PFSK-1 (cell line): ENCODE data around the gene OR9A2.

Experiments used
- POLR2AphosphoS5 ChIP-seq: IDR thresholded peaks from 2 replicates; pipeline ENCODE4 v1.6.1; 2012; ENCODE audit warnings: low read depth, mild to moderate bottlenecking, control low read depth, low read length, moderate library complexity
- SIN3A ChIP-seq: IDR thresholded peaks from 2 replicates; pipeline ENCODE4 v1.6.1; 2012; ENCODE audit warnings: mild to moderate bottlenecking, low read length, moderate library complexity, borderline replicate concordance; ENCODE audit not compliant: insufficient read depth
- TAF1 ChIP-seq: IDR thresholded peaks from 2 replicates; pipeline ENCODE4 v1.6.1; 2012; ENCODE audit warnings: low read length, control low read depth, borderline replicate concordance; ENCODE audit not compliant: insufficient read depth

DNA sequence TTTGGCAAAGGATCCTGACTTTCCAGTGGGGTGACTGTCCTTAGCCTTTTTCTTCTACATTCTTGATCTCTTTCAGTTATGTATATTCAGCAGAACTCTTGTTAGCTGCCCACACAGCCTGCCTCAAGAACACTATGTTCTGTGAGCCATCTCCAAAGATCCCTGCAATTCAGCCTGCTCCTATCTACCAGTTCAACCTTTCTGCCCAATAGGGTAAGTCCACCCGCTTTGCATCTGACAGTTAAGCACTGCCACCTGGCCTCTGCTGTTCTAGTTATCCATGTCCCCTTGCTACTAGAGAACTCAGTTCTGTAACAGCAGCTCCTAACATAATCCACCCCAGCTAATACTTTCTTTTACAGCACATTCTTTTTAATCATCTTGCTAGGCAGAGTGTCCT, 13.5 kb downstream of the OR9A2 start:
- TF ChIP-seq POLR2AphosphoS5 (no peak), TAF1 (no peak), SIN3A (no peak)
